Skeletal muscle cell (primary cell): Measurements from ENCODE around the gene FECH.

Experiments
- DNase-seq: peaks from one replicate; pipeline ENCODE4 v3.0.0-alpha.2; 2010; ENCODE audit warnings: low read depth
- H3K4me3 ChIP-seq: 2 replicates; pipeline ENCODE4 v1.5.1; 2011; ENCODE audit warnings: low read depth, mild to moderate bottlenecking, control low read depth, low read length, moderate library complexity

Gene FECH

DNA sequence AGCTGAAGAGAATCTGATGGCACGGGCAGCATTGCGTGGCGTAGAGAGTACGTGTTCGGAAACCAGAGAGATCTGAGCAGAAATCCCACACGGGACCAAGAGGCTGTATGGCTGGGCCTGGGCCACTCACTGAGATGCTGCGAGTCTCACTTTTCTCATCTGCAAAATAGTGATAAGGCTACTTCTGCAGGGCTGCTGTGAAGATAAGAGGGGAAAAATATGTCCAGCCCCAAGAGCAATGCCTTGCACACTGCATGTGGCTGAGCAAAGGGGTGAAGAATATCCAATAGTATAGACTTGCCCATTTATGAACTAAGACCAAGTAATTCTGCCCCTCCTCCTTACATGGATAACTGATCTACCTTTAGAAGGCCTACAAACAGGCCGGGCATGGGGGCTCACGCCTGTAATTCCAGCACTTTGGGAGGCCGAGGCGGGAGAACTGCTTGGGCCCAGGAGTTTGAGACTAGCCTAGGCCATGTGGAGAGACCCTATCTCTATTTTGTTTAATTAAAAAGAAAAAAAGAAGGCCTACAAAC lies 3.1 kb downstream of the FECH start:
- no peak for DNase-seq
- H3K4me3 ChIP-seq = no peak overlapping the region

GRCh38 chr18:57581301-57581934 lies 5.1 kb downstream of the FECH start:
- H3K4me3 ChIP-seq = no peak overlapping the region
- no peak for DNase-seq

DNA sequence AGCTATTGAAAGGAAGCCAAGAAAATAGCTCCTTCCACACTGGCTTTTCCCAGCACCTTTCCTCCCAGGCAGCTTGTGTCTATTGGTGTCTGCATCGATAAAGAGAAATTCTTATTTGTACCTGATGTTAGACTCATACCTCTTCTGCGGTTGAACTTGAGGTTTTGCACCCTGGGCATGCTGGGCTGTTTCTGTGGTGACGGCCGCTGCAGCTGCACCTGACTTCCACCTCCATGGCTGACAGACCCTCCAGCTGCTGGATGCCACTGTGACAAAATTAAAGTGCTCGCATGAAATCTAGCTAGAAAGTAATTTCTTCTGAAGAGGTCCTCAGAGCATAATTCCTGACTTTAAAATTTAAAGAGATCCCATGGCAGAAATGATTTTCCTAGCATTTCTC lies 6.6 kb downstream of the FECH start:
- H3K4me3 ChIP-seq = no peak overlapping the region
- no peak for DNase-seq

DNA sequence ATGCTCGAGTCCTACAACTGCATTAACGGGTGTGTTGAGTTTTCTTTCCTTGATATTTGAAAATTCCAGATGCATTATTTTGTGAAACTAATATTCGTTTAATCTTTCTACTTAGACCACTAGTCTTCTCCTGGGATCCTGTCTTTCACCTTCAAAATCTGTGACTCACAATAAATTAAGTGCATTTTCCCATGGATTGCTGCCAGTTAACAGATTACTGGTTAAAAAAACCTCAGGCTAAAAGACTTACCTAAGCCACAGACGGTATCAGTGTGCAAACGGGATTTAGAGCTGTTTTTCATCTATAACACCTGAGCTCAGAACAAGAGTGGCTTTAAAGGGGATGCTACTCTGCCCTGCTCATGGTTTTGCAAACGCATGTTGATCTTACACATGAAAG lies 10.2 kb downstream of the FECH start:
- no peak for DNase-seq
- no peak overlapping the region for H3K4me3 ChIP-seq

DNA sequence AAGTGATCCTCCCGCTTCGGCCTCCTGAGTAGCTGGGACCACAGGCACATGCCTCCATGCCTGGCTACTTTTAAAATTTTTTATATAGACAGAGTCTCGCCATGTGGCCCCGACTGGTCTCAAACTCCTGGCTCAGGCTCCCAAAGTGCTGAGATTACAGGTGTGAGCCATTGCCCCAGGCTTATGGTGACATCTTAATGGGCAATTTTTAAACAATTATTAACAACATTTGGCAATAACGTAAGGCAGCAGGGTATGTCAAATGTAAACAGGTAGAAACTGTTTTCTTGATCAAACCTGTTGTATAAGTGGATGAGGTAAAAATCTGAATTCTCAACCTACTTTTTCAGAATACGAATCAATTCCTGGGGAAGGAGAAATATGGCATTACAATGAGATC lies 11.0 kb downstream of the FECH start:
- no peak overlapping the region for H3K4me3 ChIP-seq
- no peak for DNase-seq

DNA sequence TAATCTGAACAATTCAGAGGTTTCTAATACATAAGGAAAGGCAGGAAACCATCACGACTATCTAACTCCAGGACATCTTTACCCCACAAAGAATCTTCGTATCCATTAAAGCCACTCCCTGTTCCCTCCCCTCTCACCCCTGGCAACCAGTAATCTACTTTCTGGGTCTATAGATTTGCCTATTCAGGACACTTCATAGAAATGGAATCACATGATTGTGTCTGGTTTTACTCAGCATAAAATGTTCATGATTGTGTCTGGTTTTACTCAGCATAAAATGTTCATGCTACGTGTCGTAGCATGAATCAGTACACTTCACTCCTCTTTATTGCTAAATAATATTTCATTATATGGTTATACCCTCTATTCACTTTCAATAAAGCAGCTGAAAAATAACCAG lies 11.6 kb downstream of the FECH start:
- DNase-seq = no peak
- no peak overlapping the region for H3K4me3 ChIP-seq

DNA sequence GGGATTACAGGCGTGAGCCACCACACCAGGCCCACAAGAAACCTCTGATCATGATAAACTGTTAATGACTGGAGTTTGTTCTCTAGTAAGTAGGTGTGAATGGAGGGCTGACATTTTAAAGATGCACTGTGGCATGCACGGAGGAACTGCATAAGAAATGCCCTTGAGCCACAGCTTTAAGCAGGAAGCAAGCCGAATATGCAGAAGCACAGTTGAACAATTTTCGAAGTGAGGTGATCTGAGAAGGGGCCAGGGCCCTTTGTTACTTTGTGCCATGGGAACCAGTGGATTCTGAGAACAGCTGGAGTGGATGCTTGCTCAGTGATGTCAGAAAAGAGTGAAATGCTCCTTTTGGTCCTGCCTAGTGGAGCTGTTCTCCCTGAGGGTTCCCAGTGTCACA lies 16.3 kb downstream of the FECH start:
- no peak overlapping the region for H3K4me3 ChIP-seq
- DNase-seq = no peak

DNA sequence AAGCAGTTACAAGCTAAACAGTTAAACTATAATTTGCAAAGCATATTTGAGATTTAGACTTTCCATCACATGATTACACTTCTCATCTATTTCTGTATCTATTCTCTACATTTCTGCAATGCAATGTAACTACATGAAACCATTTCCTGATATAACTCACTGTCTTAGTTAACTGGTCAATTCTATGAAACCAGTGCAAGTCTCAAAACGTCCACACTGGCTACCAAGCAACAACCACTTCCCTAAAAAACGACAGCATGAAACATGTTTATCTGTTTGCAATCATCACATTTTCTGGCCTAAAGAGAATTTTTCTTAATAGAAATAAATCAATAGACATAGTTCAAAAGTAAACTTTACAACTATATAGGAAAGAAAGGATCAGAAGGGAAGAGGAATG lies 17.4 kb downstream of the FECH start:
- no peak for DNase-seq
- no peak overlapping the region for H3K4me3 ChIP-seq

DNA sequence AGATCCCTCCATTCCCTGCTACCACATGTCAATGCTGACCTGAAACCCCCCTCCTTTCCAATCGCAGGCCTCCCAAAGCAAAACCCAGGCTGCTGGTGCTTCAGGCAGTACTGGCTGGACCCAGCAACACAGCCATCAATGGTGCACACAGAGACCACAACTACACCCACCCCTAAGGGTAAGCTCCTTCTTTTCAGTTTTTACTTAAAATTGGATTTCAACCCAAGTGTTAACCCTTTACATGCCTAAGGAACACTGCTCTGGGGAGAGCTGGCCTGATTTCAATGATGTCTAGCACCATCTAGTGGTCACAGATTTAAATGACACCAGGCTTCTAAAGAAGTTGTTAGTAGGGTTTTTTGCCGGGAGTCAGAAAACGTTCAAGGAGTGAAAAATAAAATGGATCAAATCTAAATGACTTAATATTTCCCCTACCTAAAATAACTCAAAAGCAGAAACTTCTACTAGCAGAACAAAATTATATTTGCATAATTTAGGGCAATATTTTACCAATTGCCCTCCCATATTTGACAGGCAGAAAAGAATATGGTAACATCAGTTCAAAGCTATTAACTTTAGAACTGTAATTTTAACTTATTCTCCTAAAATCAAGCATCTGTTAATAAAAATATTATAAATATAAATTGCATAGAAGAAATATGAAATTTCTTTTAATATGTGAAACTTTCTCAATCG lies 24.6 kb downstream of the FECH start:
- no peak for DNase-seq

GRCh38 chr18:57561261-57561660 lies 25.2 kb downstream of the FECH start:
- no peak for DNase-seq
- H3K4me3 ChIP-seq = no peak overlapping the region

More for the DNA sequence above, 24.6 kb downstream of the FECH start:
- no peak overlapping the region for H3K4me3 ChIP-seq

GRCh38 chr18:57559314-57559713 lies 27.2 kb downstream of the FECH start:
- H3K4me3 ChIP-seq = no peak overlapping the region
- no peak for DNase-seq

DNA sequence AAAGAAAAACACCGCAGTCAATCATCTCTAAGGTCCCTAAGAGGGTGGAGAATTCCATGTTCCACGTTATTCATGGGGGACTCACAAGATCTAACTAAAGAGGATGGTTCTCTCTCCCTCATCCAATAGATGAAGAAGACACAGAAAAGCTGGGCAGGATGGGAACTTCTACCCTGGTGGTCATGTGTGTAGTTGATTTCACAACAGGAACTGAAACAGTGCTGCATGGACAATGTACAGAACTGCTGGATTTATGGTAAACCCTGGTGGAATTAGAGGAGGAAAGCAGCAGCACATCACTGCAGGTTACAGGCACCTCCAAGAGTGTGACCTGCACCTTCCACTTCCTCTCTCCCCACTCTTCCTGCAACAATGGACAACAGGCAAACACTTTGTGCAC lies 31.4 kb downstream of the FECH start:
- no peak for DNase-seq
- H3K4me3 ChIP-seq = no peak overlapping the region

DNA sequence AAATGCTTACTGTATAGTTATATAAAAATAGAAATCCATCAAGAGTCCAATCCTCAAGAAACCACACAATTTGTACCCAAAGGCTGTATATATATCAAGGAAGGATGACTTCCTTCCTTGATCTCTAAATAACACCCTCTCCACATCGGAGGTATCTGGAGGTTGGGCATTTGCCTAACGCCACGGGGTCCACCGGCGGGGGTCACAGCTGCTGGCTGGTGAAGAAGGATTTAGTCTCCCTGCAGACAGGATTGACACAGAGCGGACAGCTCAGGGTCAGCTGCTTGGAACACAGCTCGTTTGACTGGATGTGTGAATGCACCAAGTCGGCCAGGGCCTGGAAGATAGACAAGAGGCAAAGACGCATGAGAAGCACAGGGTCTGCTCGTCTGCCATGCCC lies 36.0 kb downstream of the FECH start:
- DNase-seq = no peak
- H3K4me3 ChIP-seq = no peak overlapping the region

GRCh38 chr18:57547260-57547659 lies 39.2 kb downstream of the FECH start:
- H3K4me3 ChIP-seq = no peak overlapping the region
- DNase-seq = no peak

DNA sequence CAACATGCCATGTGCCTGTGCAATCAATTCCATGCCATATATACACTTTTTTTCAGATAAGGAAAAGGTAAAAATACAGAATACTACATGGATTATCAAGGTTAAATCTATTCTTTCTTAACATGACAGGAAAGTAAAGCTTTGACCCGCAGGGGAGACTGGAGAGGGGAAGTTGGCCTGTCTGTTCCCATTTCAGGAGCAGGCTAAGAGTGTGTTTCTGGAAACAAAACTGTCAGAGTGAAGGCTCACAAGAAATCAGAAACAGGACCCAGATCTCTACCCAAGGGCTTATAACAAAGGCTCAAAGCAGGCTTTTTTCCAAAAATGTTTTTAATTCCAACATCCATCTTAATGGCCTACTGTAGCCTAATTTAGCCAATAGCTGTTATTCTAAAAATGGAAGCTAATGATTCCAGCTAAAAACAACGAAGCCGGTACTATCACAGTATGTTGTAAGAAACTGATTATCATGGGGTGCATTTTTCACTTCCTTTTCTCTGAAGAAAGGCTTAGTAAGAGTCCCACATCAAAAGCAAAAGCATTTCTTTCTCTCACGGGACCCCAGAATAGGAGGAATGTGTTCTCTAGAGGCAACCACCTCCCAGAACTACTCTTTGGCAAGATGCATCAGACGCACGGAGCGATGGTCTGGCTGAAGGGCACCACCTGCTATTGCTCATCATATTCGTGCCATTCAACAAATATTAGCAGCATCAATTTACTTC lies 41.4 kb downstream of the FECH start:
- DNase-seq = no peak

GRCh38 chr18:57543560-57543959 lies 42.9 kb downstream of the FECH start:
- no peak for DNase-seq

More for the DNA sequence above, 41.4 kb downstream of the FECH start:
- no peak overlapping the region for H3K4me3 ChIP-seq

DNA sequence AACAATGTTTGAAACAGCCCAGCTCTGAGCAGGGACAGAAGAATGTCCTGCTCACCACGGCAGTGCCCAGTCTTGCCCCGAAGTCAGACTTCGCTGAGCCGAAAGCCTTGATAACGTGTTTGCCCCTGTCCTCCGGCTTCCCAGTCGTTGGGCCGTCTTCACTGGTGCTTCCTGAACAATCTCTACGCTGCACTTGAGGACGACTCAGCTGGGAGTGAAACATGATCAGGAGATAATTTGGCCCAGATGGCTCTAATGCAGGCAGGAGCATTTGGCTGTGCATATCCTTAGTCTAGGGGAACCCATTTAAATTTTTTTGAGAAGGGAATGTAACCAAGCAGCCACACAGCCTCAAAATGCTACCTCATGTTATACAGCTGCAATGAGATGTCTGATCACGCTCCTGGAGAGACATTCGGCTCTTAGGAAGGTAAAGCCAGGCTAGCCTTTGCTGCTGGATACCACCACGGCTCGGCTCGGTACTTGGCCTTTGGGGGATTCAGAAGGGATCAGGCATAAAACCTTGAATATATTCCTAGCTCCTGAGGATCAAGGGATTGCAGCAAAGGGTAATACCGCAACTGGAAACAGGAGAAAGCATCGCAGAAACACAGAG lies 43.6 kb downstream of the FECH start:
- no peak overlapping the region for H3K4me3 ChIP-seq
- peak; percentile 34 for DNase-seq

More at GRCh38 chr18:57543560-57543959, 42.9 kb downstream of the FECH start:
- no peak overlapping the region for H3K4me3 ChIP-seq

GRCh38 chr18:57542126-57542525 lies 44.4 kb downstream of the FECH start:
- DNase-seq = peak; percentile 51
- H3K4me3 ChIP-seq = no peak overlapping the region

- H3K4me3 ChIP-seq = no peak overlapping the region
- no peak for DNase-seq
Observed at GRCh38 chr18:57539702-57540101, 46.8 kb downstream of the FECH start.

DNA sequence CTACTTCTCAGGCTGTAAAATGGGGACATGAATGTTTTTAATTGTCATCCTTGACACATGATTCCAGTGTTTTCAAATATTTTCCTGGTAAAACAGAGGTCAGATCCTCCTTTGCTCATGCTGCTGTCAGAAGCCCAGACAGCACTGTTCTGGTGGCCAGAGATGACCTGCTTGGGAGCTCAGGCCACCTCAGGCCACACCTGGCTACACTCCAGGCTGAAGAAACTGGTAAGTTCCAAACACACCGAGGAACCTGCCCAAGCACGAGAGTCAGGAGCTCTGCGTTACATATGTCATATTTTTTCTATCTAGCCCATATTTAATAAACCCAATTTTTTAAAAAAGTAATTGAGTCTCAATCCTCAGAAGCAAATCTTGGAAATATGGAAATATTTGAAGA lies 47.9 kb downstream of the FECH start:
- no peak overlapping the region for H3K4me3 ChIP-seq
- no peak for DNase-seq
